Adipocyte (in vitro differentiated cells): Measurements from ENCODE around the gene IGF2.

ENCODE experiments used
- DNase-seq: peaks from one replicate; pipeline ENCODE4 v3.0.0-alpha.2; 2015; ENCODE audit warnings: low read depth
- H3K27me3 ChIP-seq: replicated peaks from 2 replicates; pipeline ENCODE4 v1.7.0; 2013; ENCODE audit warnings: mild to moderate bottlenecking, low read length, moderate library complexity; ENCODE audit not compliant: control insufficient read depth, insufficient read depth
- H3K36me3 ChIP-seq: 2 replicates; pipeline ENCODE4 v1.7.0; 2013; ENCODE audit warnings: low read length, mild to moderate bottlenecking, moderate library complexity; ENCODE audit not compliant: control insufficient read depth, insufficient read depth, severe bottlenecking
- H3K4me1 ChIP-seq: 2 replicates; pipeline ENCODE4 v1.7.0; 2013; ENCODE audit warnings: mild to moderate bottlenecking, low read length, moderate library complexity; ENCODE audit not compliant: control insufficient read depth, insufficient read depth
- H3K4me3 ChIP-seq: 2 replicates; pipeline ENCODE4 v1.7.0; 2013; ENCODE audit warnings: mild to moderate bottlenecking, low read length, moderate library complexity
- H3K9ac ChIP-seq: 2 replicates; pipeline ENCODE4 v1.7.0; 2013; ENCODE audit warnings: mild to moderate bottlenecking, low read length, moderate library complexity
- H3K9me3 ChIP-seq: 2 replicates; pipeline ENCODE4 v1.7.0; 2013; ENCODE audit warnings: mild to moderate bottlenecking, low read length, moderate library complexity; ENCODE audit not compliant: control insufficient read depth

Gene IGF2

GRCh38 chr11:2103668-2104523, 35.3 kb downstream of the IGF2 start:
- Histone ChIP-seq H3K4me3 (no peak overlapping the region), H3K36me3 (no peaks in the 10 kb centered on the region), H3K9ac (no peak overlapping the region), H3K4me1 (no peaks in the 10 kb centered on the region), H3K9me3 (no peaks in the 10 kb centered on the region), H3K27me3 (peaks cover 41% of the 10 kb centered on the region)
- no peak for DNase-seq

GRCh38 chr11:2102883-2103213, 36.3 kb downstream of the IGF2 start:
- Histone ChIP-seq H3K4me1 (no peaks in the 10 kb centered on the region), H3K4me3 (no peak overlapping the region), H3K36me3 (no peaks in the 10 kb centered on the region), H3K9me3 (no peaks in the 10 kb centered on the region), H3K27me3 (peaks cover 38% of the 10 kb centered on the region), H3K9ac (no peak overlapping the region)
- DNase-seq: no peak

DNA sequence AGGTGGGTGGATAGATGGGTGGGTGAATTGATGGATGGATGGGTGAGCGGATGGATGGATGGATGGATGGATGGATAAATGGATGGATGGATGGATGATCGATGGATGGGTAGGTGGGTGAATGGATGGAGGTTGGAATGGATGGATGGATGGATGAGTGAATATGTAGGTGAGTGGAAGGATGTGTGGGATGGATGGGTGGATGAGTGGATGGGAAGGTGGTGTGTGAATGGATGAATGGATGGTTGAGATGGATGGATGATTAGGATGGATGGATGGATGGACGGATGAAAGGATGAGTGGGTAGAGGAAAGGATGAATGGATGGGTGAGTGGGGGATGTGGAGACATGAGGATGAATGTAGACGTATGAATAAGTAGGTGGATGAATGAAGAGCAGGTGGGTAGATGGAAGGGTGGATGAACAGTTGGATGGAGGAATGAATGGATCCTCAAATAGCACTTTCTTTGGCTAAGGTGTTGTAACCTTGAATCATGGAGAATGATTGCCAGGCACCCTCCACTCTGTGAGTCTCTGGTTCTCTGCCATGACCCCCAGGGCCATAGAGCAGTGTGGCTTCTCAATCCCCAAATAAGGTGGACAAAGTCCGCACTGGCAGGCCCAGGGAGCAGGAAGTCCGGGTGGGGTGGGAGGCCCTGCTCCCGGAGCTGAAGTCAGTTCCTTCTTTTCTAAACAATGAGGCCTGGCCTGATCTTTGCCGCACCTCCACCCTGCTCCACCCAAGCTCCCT, 36.9 kb downstream of the IGF2 start:
- no peak overlapping the region for H3K4me3 ChIP-seq
- H3K9ac ChIP-seq: no peak overlapping the region
- peaks cover 32% of the 10 kb centered on the region for H3K27me3 ChIP-seq
- H3K4me1 ChIP-seq: peaks cover 1% of the 10 kb centered on the region
- no peaks in the 10 kb centered on the region for H3K36me3 ChIP-seq
- no peaks in the 10 kb centered on the region for H3K9me3 ChIP-seq
- DNase-seq: no peak

DNA sequence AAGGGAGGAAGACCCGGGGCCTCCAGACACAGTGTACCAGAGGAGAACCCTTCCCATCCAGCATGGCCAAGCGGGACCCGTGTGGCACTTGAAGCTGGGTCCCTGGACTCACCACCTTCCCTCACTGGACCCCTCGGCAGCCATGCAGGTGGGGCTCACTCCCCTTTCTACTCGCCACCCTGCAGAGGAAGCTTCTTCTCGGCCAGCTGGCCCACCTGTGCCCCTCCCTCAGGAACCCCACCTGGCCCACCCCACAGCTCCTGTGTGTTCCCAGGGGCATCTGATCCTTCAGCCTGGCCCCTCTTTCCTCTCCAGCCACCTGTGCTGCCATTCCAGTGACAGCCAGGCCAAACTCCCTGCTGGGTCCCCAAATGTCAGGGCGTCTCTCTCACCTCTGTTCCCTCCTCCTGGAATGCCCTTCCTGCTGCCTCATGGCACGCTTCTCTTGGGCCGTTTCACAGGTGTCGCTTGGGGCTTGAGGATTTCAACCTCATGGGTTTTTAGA, 38.0 kb downstream of the IGF2 start:
- H3K4me1 ChIP-seq: peaks cover 12% of the 10 kb centered on the region
- H3K9me3 ChIP-seq: no peaks in the 10 kb centered on the region
- no peaks in the 10 kb centered on the region for H3K36me3 ChIP-seq
- H3K27me3 ChIP-seq: peaks cover 28% of the 10 kb centered on the region
- DNase-seq: no peak
- H3K9ac ChIP-seq: no peak overlapping the region
- no peak overlapping the region for H3K4me3 ChIP-seq

DNA sequence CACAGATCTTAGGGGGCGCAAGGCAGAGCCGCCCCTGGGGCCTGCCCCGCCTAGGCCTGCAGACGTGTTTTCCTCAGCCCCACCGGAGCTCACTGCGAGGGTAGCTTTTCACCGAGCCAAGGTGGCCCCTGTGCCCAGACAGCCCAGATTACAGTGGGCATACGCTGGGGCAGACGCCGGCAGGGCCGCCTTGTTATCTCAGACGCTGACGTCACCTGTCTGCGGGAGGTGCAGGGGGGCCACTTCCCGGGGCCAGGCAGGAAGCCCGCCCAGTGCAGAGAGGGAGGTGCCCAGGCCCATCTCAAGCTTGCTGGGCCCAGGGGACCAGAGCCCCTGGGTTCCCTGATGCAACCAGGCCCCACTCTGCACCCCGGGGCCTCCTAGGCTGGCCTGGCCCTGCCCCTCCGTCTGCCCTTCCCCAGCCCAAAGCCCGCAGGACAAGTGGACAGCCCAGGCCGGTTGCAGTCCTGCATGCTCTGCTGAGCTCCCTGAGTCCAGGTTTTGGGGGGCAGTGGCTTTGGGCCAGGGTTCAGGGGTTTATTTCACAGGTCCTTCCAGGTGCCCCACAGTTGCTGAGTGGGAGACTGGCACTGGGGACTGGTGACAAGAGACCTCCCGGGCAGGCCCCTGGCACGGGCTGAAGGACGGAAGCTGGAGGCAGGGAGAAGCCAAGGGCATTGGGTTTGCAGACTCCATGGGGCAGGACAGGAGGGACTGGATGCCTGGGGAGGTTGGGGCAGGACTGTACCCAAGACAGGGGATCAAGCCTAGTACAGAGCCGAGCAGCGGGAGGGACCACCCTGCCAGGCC, 38.6 kb downstream of the IGF2 start:
- Histone ChIP-seq H3K9me3 (no peaks in the 10 kb centered on the region), H3K27me3 (peaks cover 21% of the 10 kb centered on the region), H3K4me1 (peaks cover 19% of the 10 kb centered on the region), H3K4me3 (no peak overlapping the region), H3K36me3 (no peaks in the 10 kb centered on the region), H3K9ac (no peak overlapping the region)
- no peak for DNase-seq

- no peak overlapping the region for H3K9ac ChIP-seq
- no peaks in the 10 kb centered on the region for H3K9me3 ChIP-seq
- H3K36me3 ChIP-seq: no peaks in the 10 kb centered on the region
- peaks cover 16% of the 10 kb centered on the region for H3K27me3 ChIP-seq
- peaks cover 25% of the 10 kb centered on the region for H3K4me1 ChIP-seq
- DNase-seq: no peak
- H3K4me3 ChIP-seq: no peak overlapping the region
These were observed 39.5 kb downstream of the IGF2 start for GRCh38 chr11:2099516-2100349.

- DNase-seq: no peak
- Histone ChIP-seq H3K27me3 (peaks cover 16% of the 10 kb centered on the region), H3K4me3 (no peak overlapping the region), H3K36me3 (no peaks in the 10 kb centered on the region), H3K4me1 (peaks cover 34% of the 10 kb centered on the region), H3K9ac (no peak overlapping the region), H3K9me3 (no peaks in the 10 kb centered on the region)
These were observed 40.3 kb downstream of the IGF2 start for GRCh38 chr11:2098691-2099515.

DNA sequence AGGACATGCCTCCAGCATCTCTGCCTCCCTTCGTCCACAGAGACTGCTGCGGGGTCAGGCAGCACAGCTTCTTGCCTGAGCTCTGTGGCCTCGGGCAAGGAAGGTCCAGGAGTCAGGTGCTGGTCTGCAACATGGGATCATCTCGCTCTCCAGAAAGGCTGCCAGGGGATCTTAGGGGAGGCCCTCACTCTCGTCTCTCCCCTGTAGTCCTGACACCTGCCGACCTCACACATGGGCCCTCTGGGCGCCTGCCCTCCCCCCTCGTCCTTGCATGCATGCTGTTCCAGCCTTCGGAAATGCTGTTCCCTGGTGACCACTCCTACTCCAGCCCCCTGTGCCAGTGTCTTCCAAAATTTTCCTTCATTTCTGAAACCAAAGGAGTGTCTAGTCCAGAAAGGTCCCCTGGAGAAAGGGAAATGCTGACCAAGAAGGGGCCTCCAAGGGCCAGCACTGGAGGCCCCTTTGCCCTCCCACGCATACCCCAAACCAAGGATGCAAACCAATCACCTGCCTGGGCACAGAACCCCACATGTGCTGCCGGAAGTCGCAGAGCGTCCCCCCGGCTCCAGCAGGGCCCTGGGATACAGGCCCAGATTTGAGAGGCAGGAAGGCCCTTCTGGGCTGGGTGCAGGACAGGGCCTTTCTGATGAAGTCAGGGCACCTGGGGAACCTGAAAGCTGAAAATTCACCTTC, 41.0 kb downstream of the IGF2 start:
- no peak overlapping the region for H3K9ac ChIP-seq
- no peak for DNase-seq
- peaks cover 6% of the 10 kb centered on the region for H3K9me3 ChIP-seq
- H3K4me3 ChIP-seq: no peak overlapping the region
- peaks cover 41% of the 10 kb centered on the region for H3K4me1 ChIP-seq
- no peaks in the 10 kb centered on the region for H3K36me3 ChIP-seq
- H3K27me3 ChIP-seq: peaks cover 13% of the 10 kb centered on the region

- H3K4me1 ChIP-seq: peaks cover 45% of the 10 kb centered on the region
- H3K9me3 ChIP-seq: peaks cover 6% of the 10 kb centered on the region
- no peaks in the 10 kb centered on the region for H3K36me3 ChIP-seq
- peak overlapping the region; percentile 44 for H3K4me3 ChIP-seq
- peak overlapping the region; percentile 71 for H3K9ac ChIP-seq
- peak; percentile 94 for DNase-seq
- H3K27me3 ChIP-seq: peaks cover 14% of the 10 kb centered on the region
These were observed 41.7 kb downstream of the IGF2 start for GRCh38 chr11:2097356-2097997.
